DOHH2 (cell line): Measurements from ENCODE around the gene DNAJB14.

Experiments used
- CTCF ChIP-seq: fragments of 200-600 bp; sonication (generic); IDR thresholded peaks from one replicate; pipeline ENCODE4 v1.5.1; 2014; ENCODE audit warnings: antibody characterized with exemption, mild to moderate bottlenecking, low read depth, low read length; ENCODE audit not compliant: poor library complexity, severe bottlenecking
- EZH2phosphoT487 ChIP-seq: fragments of 200-600 bp; sonication (generic); IDR thresholded peaks from 2 replicates; pipeline ENCODE4 v1.6.1; 2017; ENCODE audit warnings: borderline replicate concordance, mild to moderate bottlenecking, antibody characterized with exemption, low read length, moderate library complexity, mixed read lengths

GRCh38 chr4:99860521-99860920 is 85.9 kb downstream of the DNAJB14 start:
- TF ChIP-seq CTCF (no peak), EZH2phosphoT487 (no peak)
